Measurements from ENCODE around the gene SOX9.
A peak's percentile ranks its signal among the peaks of the same experiment; 100 is the strongest.
"Not testable (repeated sequence)": the region's sequence is repeated elsewhere in the genome, so short reads cannot be mapped to it uniquely, and the experiment has no call there.

SOX9 gene

GRCh38 chr17:72111336-72111923 lies 9.4 kb upstream of the SOX9 start:
- DNase-seq (no peak), ATAC-seq (no peak)

- ATAC-seq, DNase-seq: not testable (repeated sequence)
These were observed 8.9 kb upstream of the SOX9 start for GRCh38 chr17:72111926-72112325.

GRCh38 chr17:72113751-72114150 lies 7.1 kb upstream of the SOX9 start:
- no peak for ATAC-seq
- no peak for DNase-seq

GRCh38 chr17:72115781-72116525 lies 4.9 kb upstream of the SOX9 start:
- ATAC-seq (no peak), DNase-seq (no peak)

GRCh38 chr17:72116661-72117521 lies 3.9 kb upstream of the SOX9 start:
- ATAC-seq (no peak), DNase-seq (no peak)

GRCh38 chr17:72117535-72118334 lies 3.1 kb upstream of the SOX9 start:
- no peak for DNase-seq

GRCh38 chr17:72118335-72119076 lies 2.3 kb upstream of the SOX9 start:
- DNase-seq, result no peak
- no peak for ATAC-seq

More at GRCh38 chr17:72117535-72118334, 3.1 kb upstream of the SOX9 start:
- no peak for ATAC-seq

GRCh38 chr17:72119077-72119872 lies 1.5 kb upstream of the SOX9 start:
- DNase-seq (no peak), ATAC-seq (no peak)

- no peak for ATAC-seq
- no peak for DNase-seq
These were observed 763 bp upstream of the SOX9 start for GRCh38 chr17:72119873-72120641.

- ATAC-seq, result no peak
- no peak for DNase-seq
These were observed 567 bp downstream of the SOX9 start for GRCh38 chr17:72121164-72122009.

GRCh38 chr17:72122010-72122764 lies 1.4 kb downstream of the SOX9 start:
- DNase-seq, result no peak
- ATAC-seq, result no peak

GRCh38 chr17:72122765-72123529 lies 2.1 kb downstream of the SOX9 start:
- peak; percentile 9 for ATAC-seq
- DNase-seq, result no peak

- DNase-seq (no peak), ATAC-seq (no peak)
These were observed 3.0 kb downstream of the SOX9 start for GRCh38 chr17:72123530-72124437.

GRCh38 chr17:72124438-72124775 lies 3.6 kb downstream of the SOX9 start:
- no peak for ATAC-seq
- DNase-seq, result no peak

- ATAC-seq (no peak), DNase-seq (no peak)
These were observed 4.4 kb downstream of the SOX9 start for GRCh38 chr17:72125226-72125651.

GRCh38 chr17:72125742-72126141 lies 4.9 kb downstream of the SOX9 start:
- ATAC-seq (no peak), DNase-seq (no peak)
